ENCODE results near the gene BCL11B. TPM values are rescaled to one million over a fixed set of nuclear protein-coding genes. Genes with fewer than 3 reads are reported as not detected.

Gene BCL11B
- total RNA-seq, 1 donor from 2014 or later, result 1.3 TPM

DNA sequence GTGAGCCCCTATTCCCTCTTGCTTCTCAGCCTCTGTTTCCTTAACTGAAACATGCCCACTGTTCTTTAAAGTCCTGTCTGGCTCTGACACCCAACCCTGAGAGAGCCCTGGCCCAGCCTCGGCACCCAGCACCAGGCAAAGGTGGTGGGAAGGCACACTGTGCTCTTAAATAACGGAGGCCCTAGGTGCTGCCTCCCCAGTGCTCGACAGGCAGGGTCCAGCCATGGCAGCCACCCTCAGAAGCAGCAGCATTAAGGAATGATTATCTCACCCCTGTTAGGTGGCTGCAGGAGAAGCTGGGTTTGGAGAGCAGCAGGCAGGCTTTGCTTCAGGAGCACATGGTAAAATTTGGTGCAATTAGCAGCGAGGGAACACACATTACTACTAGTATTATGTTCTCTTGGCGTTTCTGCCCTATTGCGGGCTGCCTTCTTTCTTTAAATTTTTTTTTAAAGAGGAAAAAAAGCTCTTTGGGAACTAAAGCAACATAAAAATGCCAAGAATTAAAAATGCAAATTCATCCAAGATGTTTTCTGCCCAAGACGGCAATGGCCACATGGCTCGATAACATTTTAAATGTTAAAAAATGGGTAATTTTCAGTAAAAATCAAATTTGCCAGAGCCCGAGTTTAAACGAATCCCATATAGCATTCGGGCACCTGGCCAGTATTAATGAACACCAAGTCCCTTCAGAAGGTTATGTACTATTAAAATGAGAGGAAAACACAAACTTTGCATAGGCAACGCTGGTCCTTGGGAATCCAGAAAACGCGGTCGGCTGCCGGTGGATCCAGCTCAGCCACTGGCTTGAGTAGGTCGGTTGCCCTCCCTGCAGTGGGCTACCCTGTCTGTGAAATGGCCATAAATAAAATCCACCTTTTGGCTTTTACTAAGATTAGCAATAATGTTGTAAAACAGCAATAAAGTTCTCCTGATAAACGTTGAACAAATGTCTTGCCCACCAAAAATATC is 152.2 kb downstream of the BCL11B start:
- Histone ChIP-seq H3K4me3 (no peak overlapping the region), H3K36me3 (no peaks in the 10 kb centered on the region), H4K20me1 (ENCODE audit: low read depth) (no peaks in the 10 kb centered on the region), H2AFZ (replicated peaks) (no peak overlapping the region), H3K9me3 (ENCODE audit: low read depth) (no peaks in the 10 kb centered on the region), H3K27me3 (no peaks in the 10 kb centered on the region), H3K27ac (no peak overlapping the region), H3F3A (ENCODE audit: low read depth) (no peaks in the 10 kb centered on the region), H3K9ac (no peak overlapping the region), H3K4me1 (no peaks in the 10 kb centered on the region), H3K4me2 (no peak overlapping the region), H3K79me2 (ENCODE audit: low read depth) (no peaks in the 10 kb centered on the region)
- H3K27me3 Mint-ChIP-seq (ENCODE audit: insufficient read depth, low read depth), result peaks cover 10% of the 10 kb centered on the region
- H3K27ac Mint-ChIP-seq, result peak overlapping the region; percentile 78
- H3K36me3 Mint-ChIP-seq, result no peaks in the 10 kb centered on the region
- no peak for DNase-seq (ENCODE audit: low spot score)
- H3K4me1 Mint-ChIP-seq, result peaks cover 6% of the 10 kb centered on the region
- no peak overlapping the region for H3K4me3 Mint-ChIP-seq
- H3K9me3 Mint-ChIP-seq, result peaks cover 2% of the 10 kb centered on the region
- TF ChIP-seq EZH2 (IDR thresholded peaks at IDR 0.05) (no peak), EZH2phosphoT487 (IDR thresholded peaks at IDR 0.05) (no peak)
- TF ChIP-seq, protein P1, sequence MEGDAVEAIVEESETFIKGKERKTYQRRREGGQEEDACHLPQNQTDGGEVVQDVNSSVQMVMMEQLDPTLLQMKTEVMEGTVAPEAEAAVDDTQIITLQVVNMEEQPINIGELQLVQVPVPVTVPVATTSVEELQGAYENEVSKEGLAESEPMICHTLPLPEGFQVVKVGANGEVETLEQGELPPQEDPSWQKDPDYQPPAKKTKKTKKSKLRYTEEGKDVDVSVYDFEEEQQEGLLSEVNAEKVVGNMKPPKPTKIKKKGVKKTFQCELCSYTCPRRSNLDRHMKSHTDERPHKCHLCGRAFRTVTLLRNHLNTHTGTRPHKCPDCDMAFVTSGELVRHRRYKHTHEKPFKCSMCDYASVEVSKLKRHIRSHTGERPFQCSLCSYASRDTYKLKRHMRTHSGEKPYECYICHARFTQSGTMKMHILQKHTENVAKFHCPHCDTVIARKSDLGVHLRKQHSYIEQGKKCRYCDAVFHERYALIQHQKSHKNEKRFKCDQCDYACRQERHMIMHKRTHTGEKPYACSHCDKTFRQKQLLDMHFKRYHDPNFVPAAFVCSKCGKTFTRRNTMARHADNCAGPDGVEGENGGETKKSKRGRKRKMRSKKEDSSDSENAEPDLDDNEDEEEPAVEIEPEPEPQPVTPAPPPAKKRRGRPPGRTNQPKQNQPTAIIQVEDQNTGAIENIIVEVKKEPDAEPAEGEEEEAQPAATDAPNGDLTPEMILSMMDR (IDR thresholded peaks at IDR 0.05), result no peak

Other genes with a start within 250 kb of the BCL11B start
- 54.7 and 68.0 TPM in 2 replicates for gene SETD3, start 208.7 kb upstream of the BCL11B start, total RNA-seq (ENCODE audit: low replicate concordance)
- 18.1 and 19.0 TPM in 2 replicates for gene CCNK, start 209.2 kb upstream of the BCL11B start, total RNA-seq (ENCODE audit: low replicate concordance)

Measured in neural progenitor cell (in vitro differentiated cells).